HepG2 (cell line): ENCODE measurements around the gene ZNF624. TPM values are rescaled to one million over a fixed set of nuclear protein-coding genes. Genes with fewer than 3 reads are reported as not detected.

Experiments
- AGO2 ChIP-seq: fragments of 200-400 bp; formaldehyde crosslinking; optimal IDR thresholded peaks from 2 replicates; pipeline ENCODE3; 2017; ENCODE audit warnings: mild to moderate bottlenecking, low read depth, low read length, moderate library complexity
- DNMT3B ChIP-seq: conservative IDR thresholded peaks from 2 replicates; pipeline ENCODE4 v1.6.1; 2016; ENCODE audit warnings: missing biosample characterization, control low read depth
- FOSL1 ChIP-seq: sonication (generic); formaldehyde crosslinking; IDR thresholded peaks from 2 replicates; pipeline ENCODE4 v1.9.0; 2021; ENCODE audit warnings: missing genetic modification reagents, borderline replicate concordance
- HMG20A ChIP-seq: IDR thresholded peaks from 2 replicates; pipeline ENCODE4 v1.6.1; 2016; ENCODE audit warnings: borderline replicate concordance
- HNRNPLL ChIP-seq: fragments of 200-400 bp; formaldehyde crosslinking; IDR thresholded peaks from 2 replicates; pipeline ENCODE4 v1.6.1; 2017; ENCODE audit warnings: mild to moderate bottlenecking, low read depth, low read length; ENCODE audit not compliant: poor library complexity, severe bottlenecking
- IKZF4 ChIP-seq: sonication (generic); formaldehyde crosslinking; IDR thresholded peaks from 2 replicates; pipeline ENCODE4 v1.5.1; 2020; ENCODE audit warnings: borderline replicate concordance, mild to moderate bottlenecking, low read depth, missing genetic modification reagents; ENCODE audit errors: not compliant biosample characterization
- MED13 ChIP-seq: sonication (generic); formaldehyde crosslinking; IDR thresholded peaks from 2 replicates; pipeline ENCODE4 v1.5.0; 2020; ENCODE audit warnings: missing genetic modification reagents
- MED8 ChIP-seq: sonication (generic); formaldehyde crosslinking; IDR thresholded peaks from 2 replicates; pipeline ENCODE4 v1.8.1; 2023; ENCODE audit warnings: mild to moderate bottlenecking, missing genetic modification reagents; ENCODE audit not compliant: insufficient replicate concordance
- MTA3 ChIP-seq: sonication (generic); formaldehyde crosslinking; IDR thresholded peaks from 2 replicates; pipeline ENCODE4 v1.4.0; 2020; ENCODE audit warnings: missing genetic modification reagents
- MTF1 ChIP-seq: sonication (generic); formaldehyde crosslinking; IDR thresholded peaks from 2 replicates; pipeline ENCODE4 v1.5.0; 2020; ENCODE audit warnings: missing genetic modification reagents
- PAWR ChIP-seq: sonication (generic); formaldehyde crosslinking; IDR thresholded peaks from 2 replicates; pipeline ENCODE4 v1.4.0; 2020; ENCODE audit warnings: missing genetic modification reagents, mild to moderate bottlenecking, borderline replicate concordance
- PTBP1 ChIP-seq: fragments of 200-400 bp; formaldehyde crosslinking; IDR thresholded peaks from 2 replicates; pipeline ENCODE4 v1.6.1; 2018; ENCODE audit warnings: low read length, low read depth; ENCODE audit not compliant: poor library complexity, severe bottlenecking
- SAFB2 ChIP-seq: sonication (generic); formaldehyde crosslinking; IDR thresholded peaks from 2 replicates; pipeline ENCODE4 v1.5.1; 2020; ENCODE audit warnings: missing genetic modification reagents, low read depth, mild to moderate bottlenecking, borderline replicate concordance
- SMC3 ChIP-seq: IDR thresholded peaks from 2 replicates; pipeline ENCODE4 v1.6.1; 2011; ENCODE audit warnings: low read length, improper control_type of control experiment
- SP5 ChIP-seq: IDR thresholded peaks from 2 replicates; pipeline ENCODE4 v1.6.1; 2016; ENCODE audit warnings: low read depth, borderline replicate concordance
- SRY ChIP-seq: sonication (generic); formaldehyde crosslinking; IDR thresholded peaks from 2 replicates; pipeline ENCODE4 v1.8.0; 2022; ENCODE audit warnings: mild to moderate bottlenecking, missing genetic modification reagents
- TP53 ChIP-seq: sonication (generic); formaldehyde crosslinking; conservative IDR thresholded peaks from 2 replicates; pipeline ENCODE4 v1.4.0; 2020; ENCODE audit warnings: missing genetic modification reagents
- U2AF1 ChIP-seq: fragments of 200-400 bp; formaldehyde crosslinking; optimal IDR thresholded peaks from 2 replicates; pipeline ENCODE3; 2017; ENCODE audit warnings: mild to moderate bottlenecking, low read depth, low read length
- U2AF2 ChIP-seq: fragments of 200-400 bp; formaldehyde crosslinking; IDR thresholded peaks from 2 replicates; pipeline ENCODE4 v1.6.1; 2017; ENCODE audit warnings: low read depth, mild to moderate bottlenecking, low read length
- ZBTB7A ChIP-seq: sonication (generic); formaldehyde crosslinking; IDR thresholded peaks from 2 replicates; pipeline ENCODE4 v1.8.0; 2022; ENCODE audit warnings: mild to moderate bottlenecking, missing genetic modification reagents
- ZFP36 ChIP-seq: fragments of 150-350 bp; IDR thresholded peaks from 2 replicates; pipeline ENCODE4 v1.6.1; 2018; ENCODE audit warnings: borderline replicate concordance, low read length, low read depth; ENCODE audit not compliant: partially characterized antibody
- ZNF10 ChIP-seq: sonication (generic); formaldehyde crosslinking; IDR thresholded peaks from 2 replicates; pipeline ENCODE4 v1.4.0; 2020; ENCODE audit warnings: mild to moderate bottlenecking, low read depth, missing genetic modification reagents, borderline replicate concordance
- ZNF451 ChIP-seq: sonication (generic); formaldehyde crosslinking; IDR thresholded peaks from 2 replicates; pipeline ENCODE4 v1.5.0; 2020; ENCODE audit warnings: mild to moderate bottlenecking, missing genetic modification reagents
- ZNF530 ChIP-seq: sonication (generic); formaldehyde crosslinking; IDR thresholded peaks from 2 replicates; pipeline ENCODE4 v1.5.0; 2020; ENCODE audit warnings: low read depth, mild to moderate bottlenecking, missing genetic modification reagents
- ZNF839 ChIP-seq: sonication (generic); formaldehyde crosslinking; IDR thresholded peaks from 2 replicates; pipeline ENCODE4 v1.4.0; 2020; ENCODE audit warnings: missing genetic modification reagents, mild to moderate bottlenecking, borderline replicate concordance
- ZSCAN31 ChIP-seq: sonication (generic); formaldehyde crosslinking; IDR thresholded peaks from 2 replicates; pipeline ENCODE4 v1.5.0; 2020; ENCODE audit warnings: low read depth, mild to moderate bottlenecking, missing genetic modification reagents
- polyA plus RNA-seq, 8 experiments: library from polyadenylated mRNA; depleted of rRNA in 3 of 8; stranded (reverse) in 7 of 8; unstranded in 1 of 8; fragments of >200 nt; fragmentation: Illumina TruSeq in 4 of 8; extraction: Trizol in 4 of 8; gene quantifications; 2 replicates each; pipeline versions ENCODE4 v1.2.1 to v1.2.3, GENCODE V29; 2011 to 2016; ENCODE audit warnings: low read depth in 4 of 8, missing spikeins in 1 of 8, mixed read lengths in 1 of 8; ENCODE audit not compliant: insufficient read depth in 1 of 8
- total RNA-seq, 5 experiments: library from RNA; depleted of rRNA; stranded (reverse); fragments of >200 nt; fragmentation: Illumina TruSeq; extraction: Trizol; gene quantifications; 2 replicates each; pipeline ENCODE4 v1.2.3, GENCODE V29; 2016; ENCODE audit warnings: low read depth in 1 of 5
- TF ChIP-seq, protein P1 (sequence below): sonication (generic); formaldehyde crosslinking; IDR thresholded peaks from 2 replicates; pipeline ENCODE4 v1.8.0; 2022; ENCODE audit warnings: mild to moderate bottlenecking, missing genetic modification reagents, moderate library complexity
- TF ChIP-seq, protein P2 (sequence below): sonication (generic); formaldehyde crosslinking; IDR thresholded peaks from 2 replicates; pipeline ENCODE4 v1.8.1; 2023; ENCODE audit warnings: mild to moderate bottlenecking, moderate library complexity, missing genetic modification reagents

ZNF624 gene
- total and polyA plus RNA-seq, 2 of the 13 experiments (the other 11 are each of a cell fraction or from before 2014, with no cell fraction given), result 0.75 to 3.5 TPM

DNA sequence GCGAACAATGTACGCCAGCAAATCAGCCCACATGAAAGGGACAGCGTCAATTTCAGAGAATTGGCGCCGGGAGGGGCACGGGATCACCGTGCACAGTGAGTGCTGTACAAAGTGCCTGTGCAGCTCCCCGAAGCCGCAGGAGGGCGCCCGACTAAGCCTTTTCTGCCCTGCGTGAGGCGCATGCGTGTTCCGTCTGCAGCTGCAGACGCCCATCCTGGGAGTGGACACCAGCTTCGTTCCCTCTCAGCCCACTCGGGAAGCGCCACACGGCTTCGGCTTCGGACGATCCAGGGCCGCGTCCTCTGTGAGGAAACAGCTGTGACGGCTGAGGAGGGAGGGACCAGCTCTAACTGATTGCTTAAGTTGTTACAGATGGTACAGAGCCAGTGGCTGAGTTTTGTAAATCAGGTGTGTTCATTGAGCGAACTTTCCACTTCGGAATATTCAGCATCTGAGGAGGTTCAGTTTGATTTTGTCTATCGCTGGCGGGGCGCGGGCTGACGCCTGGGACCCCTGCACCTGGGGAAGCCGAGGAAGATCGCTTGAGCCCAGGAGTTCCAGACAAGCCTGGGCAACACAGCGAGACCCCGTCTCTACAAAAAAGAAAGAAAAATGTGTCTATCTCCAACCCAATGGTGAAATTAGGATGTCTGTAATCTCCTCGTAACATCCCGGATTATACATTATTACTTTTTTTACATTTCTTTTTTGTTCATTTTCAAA, 69.2 kb downstream of the ZNF624 start (continued):
- TF ChIP-seq MED8 (CRISPR knock-in tag) (no peak), U2AF1 (no peak), U2AF2 (no peak), DNMT3B (CRISPR knock-in tag) (no peak), SMC3 (peak; percentile 15; the same call in 1 of the 2 replicates), MTA3 (no peak), MTF1 (CRISPR knock-in tag) (no peak), ZNF839 (CRISPR knock-in tag) (0 out of 2 replicates have a peak, but pooled peaks have one; percentile 23), AGO2 (no peak), SP5 (CRISPR knock-in tag) (no peak), ZFP36 (no peak), IKZF4 (CRISPR knock-in tag) (no peak), PTBP1 (no peak), ZSCAN31 (CRISPR knock-in tag) (no peak), SRY (CRISPR knock-in tag) (no peak), ZNF10 (CRISPR knock-in tag) (0 out of 2 replicates have a peak, but pooled peaks have one; percentile 34), HMG20A (CRISPR knock-in tag) (no peak), PAWR (CRISPR knock-in tag) (0 out of 2 replicates have a peak, but pooled peaks have one; percentile 43), ZNF530 (no peak), SAFB2 (no peak), HNRNPLL (peak; percentile 40), TP53 (CRISPR knock-in tag) (no peak), ZNF451 (CRISPR knock-in tag) (no peak), MED13 (CRISPR knock-in tag) (no peak), ZBTB7A (CRISPR knock-in tag) (no peak), FOSL1 (no peak)
- TF ChIP-seq, protein P1, sequence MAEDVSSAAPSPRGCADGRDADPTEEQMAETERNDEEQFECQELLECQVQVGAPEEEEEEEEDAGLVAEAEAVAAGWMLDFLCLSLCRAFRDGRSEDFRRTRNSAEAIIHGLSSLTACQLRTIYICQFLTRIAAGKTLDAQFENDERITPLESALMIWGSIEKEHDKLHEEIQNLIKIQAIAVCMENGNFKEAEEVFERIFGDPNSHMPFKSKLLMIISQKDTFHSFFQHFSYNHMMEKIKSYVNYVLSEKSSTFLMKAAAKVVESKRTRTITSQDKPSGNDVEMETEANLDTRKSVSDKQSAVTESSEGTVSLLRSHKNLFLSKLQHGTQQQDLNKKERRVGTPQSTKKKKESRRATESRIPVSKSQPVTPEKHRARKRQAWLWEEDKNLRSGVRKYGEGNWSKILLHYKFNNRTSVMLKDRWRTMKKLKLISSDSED, result no peak
- TF ChIP-seq, protein P2, sequence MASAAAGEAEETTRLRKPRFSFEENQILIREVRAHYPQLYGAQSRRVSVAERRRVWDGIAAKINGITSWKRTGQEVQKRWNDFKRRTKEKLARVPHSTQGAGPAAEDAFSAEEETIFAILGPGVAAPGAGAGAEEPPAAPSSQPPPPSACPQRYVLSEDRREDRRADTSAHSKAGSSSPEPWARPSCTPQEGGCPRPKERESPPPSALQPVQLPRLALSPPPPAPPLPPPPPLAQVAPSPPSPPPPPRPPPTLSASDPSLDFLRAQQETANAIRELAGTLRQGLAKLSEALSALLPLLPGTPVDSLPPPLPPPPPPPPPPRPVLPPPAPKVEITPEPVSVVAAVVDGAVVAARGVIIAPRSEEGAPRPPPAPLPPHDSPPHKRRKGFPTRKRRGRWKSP (CRISPR knock-in tag), result no peak
